ENCODE data around the gene YTHDC2.

YTHDC2 gene

DNA sequence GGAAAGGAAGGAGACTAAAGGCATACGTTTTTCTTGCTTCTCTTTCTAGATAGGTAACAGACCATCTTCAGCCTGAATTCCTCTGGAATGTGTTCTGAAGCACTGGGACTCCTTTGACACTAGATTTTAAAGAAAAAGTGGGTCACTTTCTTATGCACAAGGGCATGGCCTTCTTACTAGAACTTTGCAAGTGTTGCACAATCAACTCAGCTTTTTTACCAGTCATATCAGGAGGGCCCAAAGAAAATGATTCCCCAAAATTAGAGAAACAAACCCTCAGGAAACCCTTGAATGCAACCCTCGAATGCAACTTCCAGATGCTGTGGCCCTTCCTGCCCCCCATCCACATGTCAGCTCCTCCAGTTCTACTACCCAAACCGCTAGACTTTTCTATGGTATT is 93.9 kb downstream of the YTHDC2 start:
- no peak for DNase-seq

DNA sequence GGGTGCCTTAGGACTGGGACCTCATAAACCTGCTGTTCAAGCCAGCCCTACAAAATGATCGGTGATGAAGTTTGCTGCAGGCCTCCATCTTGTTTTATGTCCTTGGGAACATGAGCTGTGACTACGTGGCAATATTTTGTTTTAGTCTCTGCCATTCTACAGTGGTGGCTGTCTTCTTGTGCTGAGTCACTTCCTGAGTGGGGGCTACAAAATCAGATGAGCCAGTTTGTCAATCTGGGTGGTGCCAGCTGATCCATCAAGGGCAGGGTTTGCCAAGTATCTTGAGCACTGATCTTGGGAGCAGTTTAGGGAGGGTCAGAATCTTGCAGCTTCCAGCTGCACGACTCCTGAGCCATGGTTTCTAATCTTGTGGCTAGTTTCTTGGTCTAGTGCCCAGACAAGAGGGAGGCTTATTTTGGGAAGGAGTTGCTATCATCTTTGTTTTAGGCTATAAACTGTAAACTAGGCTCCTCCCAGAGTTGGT is 94.7 kb downstream of the YTHDC2 start:
- DNase-seq, result no peak

- no peak for DNase-seq
Measured at GRCh38 chr5:113612060-113612496, 98.6 kb downstream of the YTHDC2 start.

GRCh38 chr5:113614191-113614590 is 100.7 kb downstream of the YTHDC2 start:
- DNase-seq, result no peak

DNA sequence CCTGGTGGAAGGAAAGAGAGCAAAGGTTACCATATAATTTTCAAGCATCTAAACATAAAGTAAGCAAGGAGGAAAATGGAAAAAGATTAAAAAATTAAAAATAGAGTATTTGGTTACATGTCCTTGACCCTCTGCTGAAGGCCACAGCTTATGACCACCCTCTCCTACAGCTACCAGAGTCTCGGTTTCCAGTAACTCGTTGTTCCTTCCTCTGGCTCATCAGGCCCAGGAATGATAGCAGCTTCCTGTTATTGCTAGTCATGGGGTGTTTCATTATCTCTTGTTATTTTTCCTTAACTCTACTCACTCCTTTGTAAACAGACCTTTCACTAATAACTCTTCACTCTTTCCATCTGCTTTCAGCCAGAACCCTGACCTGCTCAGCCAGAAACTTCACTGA is 102.2 kb downstream of the YTHDC2 start:
- no peak for DNase-seq

GRCh38 chr5:113617191-113617796 is 103.8 kb downstream of the YTHDC2 start:
- DNase-seq, result no peak

- no peak for DNase-seq
Measured at GRCh38 chr5:113632996-113633395, 119.5 kb downstream of the YTHDC2 start.

DNA sequence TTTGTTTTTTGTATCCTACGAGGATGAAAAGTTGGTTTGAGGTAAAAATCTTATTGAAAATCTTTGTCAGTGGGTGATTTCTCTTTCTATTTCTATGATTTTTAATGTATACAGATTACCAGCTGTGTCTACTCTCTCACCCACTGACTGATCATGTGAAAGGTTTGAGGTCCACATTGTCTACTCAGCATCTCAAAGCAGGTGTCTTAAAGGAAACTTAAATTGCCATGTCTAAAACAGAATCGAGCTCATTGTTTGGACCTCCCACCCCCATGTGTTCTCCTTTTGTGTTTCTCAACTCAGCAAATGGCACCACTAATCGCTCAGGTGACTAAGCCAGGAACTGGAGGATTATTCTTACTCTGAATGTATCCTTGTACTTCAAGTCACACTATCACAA is 121.5 kb downstream of the YTHDC2 start:
- no peak for DNase-seq

DNA sequence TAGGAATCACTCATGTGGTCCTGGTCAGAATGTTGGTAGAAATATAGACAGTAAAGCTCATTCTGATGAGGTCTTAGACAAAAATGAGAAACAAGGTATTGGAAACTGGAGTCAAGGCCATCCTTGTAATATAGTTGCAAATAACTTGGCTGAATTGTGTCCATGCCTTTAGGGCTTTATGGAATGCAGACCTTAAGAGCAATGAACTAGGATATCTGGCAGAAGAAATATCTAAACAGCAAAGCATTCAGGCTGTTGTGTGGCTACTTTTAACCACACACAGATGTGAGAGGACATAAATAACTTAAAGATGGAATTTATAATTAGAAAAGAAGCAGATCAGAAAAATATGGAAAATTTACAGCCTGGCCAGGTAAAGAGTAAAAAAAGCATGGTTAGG is 128.2 kb downstream of the YTHDC2 start:
- DNase-seq, result no peak
